Activated T-helper 17 cell treated with anti-CD3 and anti-CD28 coated beads, Interleukin-2, amount 50 U/mL, for 72 hours (primary cell): ENCODE data around the gene EXOC3. TPM values are rescaled to one million over a fixed set of nuclear protein-coding genes. Genes with fewer than 3 reads are reported as not detected.

Experiments
- ATAC-seq: fragments of 150-1000 bp; cut with Tn5 transposase; replicated peaks from 2 replicates; pipeline ENCODE4 v1.10.0; 2021; ENCODE audit warnings: mild to moderate bottlenecking, moderate library complexity
- H3K27ac Mint-ChIP-seq: one replicate; pipeline ENCODE4 v1.8.0; 2022; ENCODE audit warnings: mixed read lengths
- H3K27me3 Mint-ChIP-seq: one replicate; pipeline ENCODE4 v1.8.0; 2022; ENCODE audit warnings: mixed read lengths
- H3K36me3 Mint-ChIP-seq: one replicate; pipeline ENCODE4 v1.8.0; 2022; ENCODE audit warnings: low read depth, mild to moderate bottlenecking, mixed read lengths
- H3K4me1 Mint-ChIP-seq: one replicate; pipeline ENCODE4 v1.8.0; 2022; ENCODE audit warnings: mixed read lengths
- H3K4me3 Mint-ChIP-seq: one replicate; pipeline ENCODE4 v1.8.0; 2022; ENCODE audit warnings: mild to moderate bottlenecking, mixed read lengths
- H3K9me3 Mint-ChIP-seq: one replicate; pipeline ENCODE4 v1.8.0; 2022; ENCODE audit warnings: mixed read lengths
- total RNA-seq, 2 donors: library from RNA; stranded (reverse); gene quantifications; one replicate each; pipeline ENCODE4 v1.2.3, GENCODE V29; 2022

Gene EXOC3
- total RNA-seq, 2 donors from 2014 or later = 78.3 to 93.6 TPM

GRCh38 chr5:427415-428087 lies 15.4 kb upstream of the EXOC3 start:
- Mint-ChIP-seq H3K27ac (peak overlapping the region; percentile 22), H3K27me3 (peaks cover 20% of the 10 kb centered on the region), H3K9me3 (no peaks in the 10 kb centered on the region), H3K4me3 (no peak overlapping the region), H3K36me3 (peaks cover 65% of the 10 kb centered on the region), H3K4me1 (peaks cover 23% of the 10 kb centered on the region)
- ATAC-seq = no peak

- Mint-ChIP-seq H3K9me3 (no peaks in the 10 kb centered on the region), H3K4me3 (no peak overlapping the region), H3K36me3 (peaks cover 64% of the 10 kb centered on the region), H3K27ac (peak overlapping the region; percentile 22), H3K4me1 (peaks cover 22% of the 10 kb centered on the region), H3K27me3 (peaks cover 21% of the 10 kb centered on the region)
- no peak for ATAC-seq
Measured at GRCh38 chr5:428219-428618, 14.8 kb upstream of the EXOC3 start.

DNA sequence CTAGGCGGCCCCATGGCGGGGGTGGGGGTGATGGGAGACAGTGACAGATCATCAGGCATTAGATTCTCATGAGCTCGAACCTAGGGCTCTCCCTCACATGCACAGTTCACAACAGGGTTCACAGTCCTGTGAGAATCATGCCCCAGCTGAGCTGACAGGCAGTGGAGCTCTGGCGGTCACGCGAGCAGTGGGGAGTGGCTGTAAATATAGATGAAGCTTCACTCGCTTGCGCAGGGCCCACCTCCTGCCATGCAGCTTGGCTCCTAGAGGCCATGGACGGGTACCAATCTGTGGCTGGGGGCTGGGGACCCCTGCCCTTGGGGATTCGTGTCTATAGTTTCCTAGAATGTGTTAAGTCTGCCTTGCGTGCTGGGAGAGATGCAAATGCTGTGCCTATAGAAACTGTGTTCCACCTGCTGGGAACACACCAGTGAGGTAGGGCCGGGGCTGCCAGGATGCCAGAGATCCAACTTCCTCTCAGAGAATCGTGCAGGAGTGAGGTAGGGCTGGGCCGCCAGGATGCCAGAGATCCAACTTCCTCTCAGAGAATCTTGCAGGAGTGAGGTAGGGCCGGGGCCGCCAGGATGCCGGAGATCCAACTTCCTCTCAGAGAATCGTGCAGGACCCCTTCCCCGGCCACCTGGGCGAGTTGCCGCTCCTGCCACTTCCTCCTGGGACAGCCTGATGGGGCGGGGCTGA lies 14.1 kb upstream of the EXOC3 start:
- no peak for ATAC-seq
- Mint-ChIP-seq H3K27ac (no peak overlapping the region), H3K36me3 (peaks cover 59% of the 10 kb centered on the region), H3K4me1 (peaks cover 18% of the 10 kb centered on the region), H3K27me3 (peaks cover 21% of the 10 kb centered on the region), H3K4me3 (no peak overlapping the region), H3K9me3 (no peaks in the 10 kb centered on the region)

- H3K27ac Mint-ChIP-seq = no peak overlapping the region
- H3K4me1 Mint-ChIP-seq = peaks cover 18% of the 10 kb centered on the region
- H3K4me3 Mint-ChIP-seq = no peak overlapping the region
- H3K9me3 Mint-ChIP-seq = no peaks in the 10 kb centered on the region
- H3K36me3 Mint-ChIP-seq = peaks cover 59% of the 10 kb centered on the region
- no peak for ATAC-seq
- H3K27me3 Mint-ChIP-seq = peaks cover 21% of the 10 kb centered on the region
Measured at GRCh38 chr5:429453-430188, 13.4 kb upstream of the EXOC3 start.

- Mint-ChIP-seq H3K27me3 (peaks cover 21% of the 10 kb centered on the region), H3K4me1 (peaks cover 18% of the 10 kb centered on the region), H3K36me3 (peaks cover 59% of the 10 kb centered on the region), H3K9me3 (no peaks in the 10 kb centered on the region), H3K27ac (no peak overlapping the region), H3K4me3 (no peak overlapping the region)
- ATAC-seq = no peak
Measured at GRCh38 chr5:430214-430925, 12.6 kb upstream of the EXOC3 start.

DNA sequence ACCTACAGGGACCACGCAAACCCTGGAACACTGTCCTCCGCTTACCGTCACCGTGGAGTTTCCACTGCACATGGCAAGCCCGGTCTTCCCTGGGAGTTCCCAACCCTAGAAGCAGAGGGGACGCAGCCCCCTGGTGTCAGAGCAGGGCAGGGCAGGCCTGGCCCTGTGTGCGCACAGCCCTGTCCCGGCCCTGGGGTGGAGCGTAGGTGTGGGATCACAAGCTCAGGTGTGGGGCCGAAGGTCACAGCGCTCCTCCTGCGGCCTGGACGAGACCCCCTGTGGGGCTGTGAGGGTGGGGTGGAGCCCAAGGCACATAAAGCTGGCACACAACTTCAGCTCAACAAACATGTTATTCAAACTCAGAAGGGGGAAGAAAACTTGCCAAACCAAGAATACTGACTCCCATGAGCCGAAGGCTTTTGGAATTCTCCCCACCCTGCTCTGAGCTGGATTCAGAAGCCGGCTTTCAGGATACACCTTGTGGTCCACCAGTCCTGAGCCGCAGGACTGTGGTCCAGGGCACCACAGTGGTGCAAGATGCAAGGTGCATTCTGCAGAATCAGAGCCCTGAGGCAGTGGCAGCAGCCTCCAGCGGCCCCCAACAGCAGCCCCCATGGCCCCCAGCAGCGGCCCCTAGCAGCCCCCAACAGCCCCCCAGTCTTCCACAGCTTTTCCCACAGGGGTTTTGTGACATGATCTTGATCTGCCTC lies 11.8 kb upstream of the EXOC3 start:
- H3K9me3 Mint-ChIP-seq = no peaks in the 10 kb centered on the region
- ATAC-seq = peak; percentile 81
- no peak overlapping the region for H3K4me3 Mint-ChIP-seq
- peaks cover 14% of the 10 kb centered on the region for H3K4me1 Mint-ChIP-seq
- H3K36me3 Mint-ChIP-seq = peaks cover 54% of the 10 kb centered on the region
- peaks cover 21% of the 10 kb centered on the region for H3K27me3 Mint-ChIP-seq
- H3K27ac Mint-ChIP-seq = no peak overlapping the region

- Mint-ChIP-seq H3K27me3 (peaks cover 15% of the 10 kb centered on the region), H3K4me1 (peaks cover 8% of the 10 kb centered on the region), H3K36me3 (peaks cover 53% of the 10 kb centered on the region), H3K27ac (no peak overlapping the region), H3K9me3 (no peaks in the 10 kb centered on the region), H3K4me3 (no peak overlapping the region)
- ATAC-seq = no peak
Measured at GRCh38 chr5:431711-432050, 11.3 kb upstream of the EXOC3 start.

GRCh38 chr5:432201-432927 lies 10.6 kb upstream of the EXOC3 start:
- ATAC-seq = no peak
- Mint-ChIP-seq H3K36me3 (peaks cover 49% of the 10 kb centered on the region), H3K4me3 (no peak overlapping the region), H3K4me1 (peaks cover 5% of the 10 kb centered on the region), H3K9me3 (no peaks in the 10 kb centered on the region), H3K27ac (no peak overlapping the region), H3K27me3 (peaks cover 11% of the 10 kb centered on the region)

GRCh38 chr5:432928-433791 lies 9.8 kb upstream of the EXOC3 start:
- no peak for ATAC-seq
- H3K36me3 Mint-ChIP-seq = peaks cover 43% of the 10 kb centered on the region
- H3K9me3 Mint-ChIP-seq = no peaks in the 10 kb centered on the region
- no peak overlapping the region for H3K4me3 Mint-ChIP-seq
- peaks cover under 1% of the 10 kb centered on the region for H3K4me1 Mint-ChIP-seq
- no peak overlapping the region for H3K27ac Mint-ChIP-seq
- H3K27me3 Mint-ChIP-seq = peaks cover 8% of the 10 kb centered on the region

- Mint-ChIP-seq H3K27me3 (peaks cover 8% of the 10 kb centered on the region), H3K4me3 (no peak overlapping the region), H3K4me1 (no peaks in the 10 kb centered on the region), H3K9me3 (no peaks in the 10 kb centered on the region), H3K36me3 (peaks cover 36% of the 10 kb centered on the region), H3K27ac (no peak overlapping the region)
- no peak for ATAC-seq
Measured at GRCh38 chr5:433836-434235, 9.1 kb upstream of the EXOC3 start.

DNA sequence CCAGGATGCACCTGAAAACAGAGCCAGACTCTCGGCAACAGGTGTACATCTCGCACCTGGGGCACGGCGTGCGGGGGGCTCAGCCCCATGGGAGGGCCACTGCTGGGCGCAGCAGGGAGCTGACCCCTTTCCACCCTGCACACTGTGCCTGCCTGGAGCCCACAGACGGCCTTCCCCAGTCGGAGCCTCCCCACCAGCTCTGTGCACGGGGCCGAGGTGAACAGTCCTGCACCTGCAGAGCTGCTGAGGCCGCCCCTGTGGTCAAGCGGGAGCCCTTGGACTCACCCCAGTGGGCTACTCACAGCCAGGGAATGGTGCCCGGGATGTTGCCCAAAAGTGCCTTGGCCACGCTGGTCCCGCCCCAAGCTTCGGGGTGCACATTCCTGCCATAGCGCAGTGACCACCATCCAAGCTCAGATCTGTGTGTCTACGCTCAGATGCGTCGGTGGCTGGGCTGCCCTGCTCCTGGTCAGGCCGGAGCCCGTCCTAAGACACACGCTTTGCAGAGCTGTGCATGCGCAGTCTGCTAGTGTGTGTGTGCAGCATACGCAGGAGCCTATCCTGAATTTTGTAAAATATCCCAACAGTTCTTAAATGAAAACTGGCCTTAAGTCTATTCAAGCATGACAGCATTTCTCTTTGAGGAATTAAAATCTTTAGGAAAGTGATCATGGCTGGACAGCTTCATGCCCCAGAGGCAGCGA lies 8.4 kb upstream of the EXOC3 start:
- Mint-ChIP-seq H3K4me3 (no peak overlapping the region), H3K36me3 (peaks cover 33% of the 10 kb centered on the region), H3K27me3 (peaks cover 8% of the 10 kb centered on the region), H3K9me3 (no peaks in the 10 kb centered on the region), H3K4me1 (no peaks in the 10 kb centered on the region), H3K27ac (no peak overlapping the region)
- no peak for ATAC-seq

DNA sequence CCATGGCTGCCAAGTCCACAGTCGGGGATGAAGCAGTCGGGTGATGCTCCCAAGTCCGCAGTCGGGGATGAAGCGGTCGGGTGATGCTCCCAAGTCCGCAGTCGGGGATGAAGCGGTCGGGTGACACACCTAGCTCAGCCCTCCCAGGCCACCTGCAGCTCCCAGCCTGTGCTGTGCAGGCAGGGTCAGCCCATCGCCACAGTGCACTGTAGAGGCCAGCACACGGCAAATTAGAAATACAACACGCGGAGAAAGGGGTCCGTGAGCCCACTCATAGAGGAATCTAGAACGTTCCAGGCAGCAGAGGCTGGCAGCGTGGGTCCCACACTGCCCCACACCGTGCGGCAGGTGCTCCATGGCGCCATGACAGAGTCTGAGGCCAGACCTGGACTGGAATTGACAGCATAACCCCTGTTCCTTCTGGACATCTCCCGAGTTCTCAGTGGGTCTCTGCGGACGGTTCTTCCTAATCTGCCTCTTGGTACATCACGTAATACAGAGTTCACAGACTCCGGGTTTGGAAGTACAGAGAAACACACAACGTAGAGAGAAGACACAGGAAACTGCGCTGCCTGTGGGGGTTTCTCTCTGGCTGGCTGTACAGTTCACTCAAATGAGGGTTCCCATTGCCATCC lies 7.7 kb upstream of the EXOC3 start:
- H3K9me3 Mint-ChIP-seq = no peaks in the 10 kb centered on the region
- H3K36me3 Mint-ChIP-seq = peaks cover 27% of the 10 kb centered on the region
- ATAC-seq = no peak
- H3K27me3 Mint-ChIP-seq = peaks cover 8% of the 10 kb centered on the region
- no peak overlapping the region for H3K27ac Mint-ChIP-seq
- no peaks in the 10 kb centered on the region for H3K4me1 Mint-ChIP-seq
- H3K4me3 Mint-ChIP-seq = no peak overlapping the region
